ENCODE results near the gene WDR37.
A peak's percentile ranks its signal among the peaks of the same experiment; 100 is the strongest.
"Not testable (repeated sequence)": the region's sequence is repeated elsewhere in the genome, so short reads cannot be mapped to it uniquely, and the experiment has no call there.

Gene WDR37, protein sequence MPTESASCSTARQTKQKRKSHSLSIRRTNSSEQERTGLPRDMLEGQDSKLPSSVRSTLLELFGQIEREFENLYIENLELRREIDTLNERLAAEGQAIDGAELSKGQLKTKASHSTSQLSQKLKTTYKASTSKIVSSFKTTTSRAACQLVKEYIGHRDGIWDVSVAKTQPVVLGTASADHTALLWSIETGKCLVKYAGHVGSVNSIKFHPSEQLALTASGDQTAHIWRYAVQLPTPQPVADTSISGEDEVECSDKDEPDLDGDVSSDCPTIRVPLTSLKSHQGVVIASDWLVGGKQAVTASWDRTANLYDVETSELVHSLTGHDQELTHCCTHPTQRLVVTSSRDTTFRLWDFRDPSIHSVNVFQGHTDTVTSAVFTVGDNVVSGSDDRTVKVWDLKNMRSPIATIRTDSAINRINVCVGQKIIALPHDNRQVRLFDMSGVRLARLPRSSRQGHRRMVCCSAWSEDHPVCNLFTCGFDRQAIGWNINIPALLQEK
- total RNA-seq: 44.1 to 62.0 (median 45.1) reads per million in 3 donors

- DNase-seq: peak; percentile 74 to 83 (median 80)
- Histone ChIP-seq H3K4me3 (ENCODE audit: insufficient read depth, low read depth, low read length, poor library complexity, severe bottlenecking) (peak within 1 kb of the TSS; percentile 97), H3K4me1 (ENCODE audit: control insufficient read depth, insufficient read depth, low read length, poor library complexity, severe bottlenecking) (peaks cover 14% of the 10 kb centered on the region), H3K27ac (ENCODE audit: insufficient read depth, low read length, poor library complexity, severe bottlenecking) (peak within 1 kb of the TSS; percentile 97), H3K27me3 (replicated peaks; ENCODE audit: control insufficient read depth, insufficient read depth, low read length, poor library complexity, severe bottlenecking) (no peaks in the 10 kb centered on the region), H3K9me3 (ENCODE audit: control insufficient read depth, low read length) (no peaks in the 10 kb centered on the region), H3K36me3 (ENCODE audit: control insufficient read depth, insufficient read depth, low read length) (peaks cover 4% of the 10 kb centered on the region)
Measured at GRCh38 chr10:1056326-1057105, at the start of gene WDR37. WDR37 (plus strand) TSS chr10:1056385; CDS start chr10:1072156, 15,771 bp downstream.

GRCh38 chr10:1006573-1006972, 49.6 kb upstream of the WDR37 start:
- H3K36me3 ChIP-seq (ENCODE audit: control insufficient read depth, insufficient read depth, low read length): peaks cover 97% of the 10 kb centered on the region
- no peaks in the 10 kb centered on the region for H3K4me1 ChIP-seq (ENCODE audit: control insufficient read depth, insufficient read depth, low read length, poor library complexity, severe bottlenecking)
- no peaks in the 10 kb centered on the region for H3K27me3 ChIP-seq (replicated peaks; ENCODE audit: control insufficient read depth, insufficient read depth, low read length, poor library complexity, severe bottlenecking)
- H3K4me3 ChIP-seq (ENCODE audit: insufficient read depth, low read depth, low read length, poor library complexity, severe bottlenecking): no peak overlapping the region
- no peak overlapping the region for H3K27ac ChIP-seq (ENCODE audit: insufficient read depth, low read length, poor library complexity, severe bottlenecking)
- DNase-seq: no peak
- H3K9me3 ChIP-seq (ENCODE audit: control insufficient read depth, low read length): no peaks in the 10 kb centered on the region

DNA sequence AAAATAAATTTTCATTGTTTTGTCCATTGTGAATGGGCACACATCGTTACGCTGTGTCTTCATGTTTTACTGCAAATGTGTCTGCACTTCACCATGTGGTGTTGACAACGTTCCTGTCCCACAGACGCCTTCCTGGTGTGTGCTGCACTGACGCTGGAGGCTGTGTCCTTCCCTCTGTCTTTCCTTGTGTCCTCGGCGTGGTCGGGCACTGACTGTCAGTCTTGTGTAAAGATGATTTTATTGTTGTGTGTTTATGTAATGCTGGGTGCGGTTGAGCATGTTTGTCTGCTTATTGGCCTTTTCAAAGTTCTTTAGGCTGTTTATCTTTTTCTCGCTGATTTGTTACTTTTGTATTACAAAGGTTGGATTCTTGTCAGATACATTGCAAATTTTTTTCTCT, 48.6 kb upstream of the WDR37 start:
- no peak overlapping the region for H3K27ac ChIP-seq (ENCODE audit: insufficient read depth, low read length, poor library complexity, severe bottlenecking)
- peaks cover 97% of the 10 kb centered on the region for H3K36me3 ChIP-seq (ENCODE audit: control insufficient read depth, insufficient read depth, low read length)
- H3K9me3 ChIP-seq (ENCODE audit: control insufficient read depth, low read length): no peaks in the 10 kb centered on the region
- no peak overlapping the region for H3K4me3 ChIP-seq (ENCODE audit: insufficient read depth, low read depth, low read length, poor library complexity, severe bottlenecking)
- H3K4me1 ChIP-seq (ENCODE audit: control insufficient read depth, insufficient read depth, low read length, poor library complexity, severe bottlenecking): no peaks in the 10 kb centered on the region
- H3K27me3 ChIP-seq (replicated peaks; ENCODE audit: control insufficient read depth, insufficient read depth, low read length, poor library complexity, severe bottlenecking): no peaks in the 10 kb centered on the region
- no peak for DNase-seq

GRCh38 chr10:1009071-1009494, 47.1 kb upstream of the WDR37 start:
- Histone ChIP-seq H3K4me1 (ENCODE audit: control insufficient read depth, insufficient read depth, low read length, poor library complexity, severe bottlenecking) (no peaks in the 10 kb centered on the region), H3K27me3 (replicated peaks; ENCODE audit: control insufficient read depth, insufficient read depth, low read length, poor library complexity, severe bottlenecking) (no peaks in the 10 kb centered on the region), H3K36me3 (ENCODE audit: control insufficient read depth, insufficient read depth, low read length) (peaks cover 92% of the 10 kb centered on the region), H3K27ac (ENCODE audit: insufficient read depth, low read length, poor library complexity, severe bottlenecking) (no peak overlapping the region), H3K9me3 (ENCODE audit: control insufficient read depth, low read length) (no peaks in the 10 kb centered on the region), H3K4me3 (ENCODE audit: insufficient read depth, low read depth, low read length, poor library complexity, severe bottlenecking) (no peak overlapping the region)
- DNase-seq: no peak

DNA sequence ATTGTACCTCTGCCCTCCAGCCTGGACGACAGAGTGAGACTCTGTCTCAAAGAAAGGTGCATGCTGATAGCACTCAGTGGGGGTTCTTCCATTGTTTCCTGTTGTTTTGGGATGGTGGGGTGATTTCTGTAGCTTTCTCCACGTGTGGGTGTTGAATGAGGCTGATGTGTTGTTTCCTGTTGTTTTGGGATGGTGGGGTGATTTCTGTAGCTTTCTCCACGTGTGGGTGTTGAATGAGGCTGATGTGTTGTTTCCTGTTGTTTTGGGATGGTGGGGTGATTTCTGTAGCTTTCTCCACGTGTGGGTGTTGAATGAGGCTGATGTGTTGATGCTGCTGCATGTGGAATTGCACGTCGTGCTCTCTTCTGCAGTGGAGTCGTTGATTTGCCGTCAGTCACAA, 46.2 kb upstream of the WDR37 start:
- H3K27ac ChIP-seq (ENCODE audit: insufficient read depth, low read length, poor library complexity, severe bottlenecking); H3K4me1 ChIP-seq (ENCODE audit: control insufficient read depth, insufficient read depth, low read length, poor library complexity, severe bottlenecking); H3K27me3 ChIP-seq (replicated peaks; ENCODE audit: control insufficient read depth, insufficient read depth, low read length, poor library complexity, severe bottlenecking); H3K9me3 ChIP-seq (ENCODE audit: control insufficient read depth, low read length); H3K4me3 ChIP-seq (ENCODE audit: insufficient read depth, low read depth, low read length, poor library complexity, severe bottlenecking); DNase-seq: not testable (repeated sequence)
- H3K36me3 ChIP-seq (ENCODE audit: control insufficient read depth, insufficient read depth, low read length): peaks cover 92% of the 10 kb centered on the region

DNA sequence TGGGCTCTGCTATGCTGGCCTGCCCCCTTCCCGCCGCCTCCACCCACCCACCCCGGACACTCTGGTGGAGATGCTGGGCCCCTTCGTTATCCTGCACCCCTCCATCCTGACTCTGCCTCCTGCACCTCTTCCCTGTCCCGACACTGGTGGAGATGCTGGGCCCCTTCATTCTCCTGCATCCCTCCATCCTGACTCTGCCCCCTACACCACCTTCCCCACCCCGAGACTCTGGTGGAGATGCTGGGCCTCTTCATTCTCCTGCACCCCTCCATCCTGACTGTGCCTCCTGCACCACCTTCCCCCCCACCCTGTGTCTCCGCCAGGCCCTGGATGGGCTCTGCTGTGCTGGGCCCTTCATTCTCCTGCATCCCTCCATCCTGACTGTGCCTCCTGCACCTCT, 45.5 kb upstream of the WDR37 start:
- no peaks in the 10 kb centered on the region for H3K27me3 ChIP-seq (replicated peaks; ENCODE audit: control insufficient read depth, insufficient read depth, low read length, poor library complexity, severe bottlenecking)
- no peak overlapping the region for H3K4me3 ChIP-seq (ENCODE audit: insufficient read depth, low read depth, low read length, poor library complexity, severe bottlenecking)
- H3K36me3 ChIP-seq (ENCODE audit: control insufficient read depth, insufficient read depth, low read length): peaks cover 87% of the 10 kb centered on the region
- H3K9me3 ChIP-seq (ENCODE audit: control insufficient read depth, low read length): no peaks in the 10 kb centered on the region
- H3K4me1 ChIP-seq (ENCODE audit: control insufficient read depth, insufficient read depth, low read length, poor library complexity, severe bottlenecking): no peaks in the 10 kb centered on the region
- DNase-seq: no peak
- no peak overlapping the region for H3K27ac ChIP-seq (ENCODE audit: insufficient read depth, low read length, poor library complexity, severe bottlenecking)

- Histone ChIP-seq H3K4me3 (ENCODE audit: insufficient read depth, low read depth, low read length, poor library complexity, severe bottlenecking) (no peak overlapping the region), H3K9me3 (ENCODE audit: control insufficient read depth, low read length) (no peaks in the 10 kb centered on the region), H3K4me1 (ENCODE audit: control insufficient read depth, insufficient read depth, low read length, poor library complexity, severe bottlenecking) (no peaks in the 10 kb centered on the region), H3K27me3 (replicated peaks; ENCODE audit: control insufficient read depth, insufficient read depth, low read length, poor library complexity, severe bottlenecking) (no peaks in the 10 kb centered on the region), H3K27ac (ENCODE audit: insufficient read depth, low read length, poor library complexity, severe bottlenecking) (no peak overlapping the region), H3K36me3 (ENCODE audit: control insufficient read depth, insufficient read depth, low read length) (peaks cover 87% of the 10 kb centered on the region)
- no peak for DNase-seq
Measured at GRCh38 chr10:1011696-1012095, 44.5 kb upstream of the WDR37 start.

DNA sequence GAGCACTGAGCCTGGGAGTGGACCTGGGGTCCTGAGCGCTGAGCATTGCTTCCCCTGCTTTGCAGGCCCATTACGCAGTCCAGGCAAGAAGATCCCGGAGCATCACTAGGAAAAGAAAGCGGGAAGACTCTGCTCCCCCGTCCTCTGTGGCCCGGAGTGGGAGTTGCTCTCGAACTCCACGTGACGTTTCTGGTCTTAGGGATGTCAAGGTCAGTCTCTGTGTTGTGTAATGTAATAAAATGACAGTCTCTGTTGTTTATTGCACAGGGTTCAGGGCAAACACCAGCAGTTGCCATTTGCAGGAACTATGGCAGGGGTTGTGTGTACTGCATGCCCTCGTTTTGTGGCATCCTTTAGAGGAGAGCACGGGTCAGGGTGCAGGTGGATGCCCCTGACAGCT, 40.5 kb upstream of the WDR37 start:
- peaks cover 71% of the 10 kb centered on the region for H3K36me3 ChIP-seq (ENCODE audit: control insufficient read depth, insufficient read depth, low read length)
- no peaks in the 10 kb centered on the region for H3K9me3 ChIP-seq (ENCODE audit: control insufficient read depth, low read length)
- H3K27me3 ChIP-seq (replicated peaks; ENCODE audit: control insufficient read depth, insufficient read depth, low read length, poor library complexity, severe bottlenecking): no peaks in the 10 kb centered on the region
- H3K4me3 ChIP-seq (ENCODE audit: insufficient read depth, low read depth, low read length, poor library complexity, severe bottlenecking): no peak overlapping the region
- DNase-seq: no peak
- H3K4me1 ChIP-seq (ENCODE audit: control insufficient read depth, insufficient read depth, low read length, poor library complexity, severe bottlenecking): no peaks in the 10 kb centered on the region
- no peak overlapping the region for H3K27ac ChIP-seq (ENCODE audit: insufficient read depth, low read length, poor library complexity, severe bottlenecking)

DNA sequence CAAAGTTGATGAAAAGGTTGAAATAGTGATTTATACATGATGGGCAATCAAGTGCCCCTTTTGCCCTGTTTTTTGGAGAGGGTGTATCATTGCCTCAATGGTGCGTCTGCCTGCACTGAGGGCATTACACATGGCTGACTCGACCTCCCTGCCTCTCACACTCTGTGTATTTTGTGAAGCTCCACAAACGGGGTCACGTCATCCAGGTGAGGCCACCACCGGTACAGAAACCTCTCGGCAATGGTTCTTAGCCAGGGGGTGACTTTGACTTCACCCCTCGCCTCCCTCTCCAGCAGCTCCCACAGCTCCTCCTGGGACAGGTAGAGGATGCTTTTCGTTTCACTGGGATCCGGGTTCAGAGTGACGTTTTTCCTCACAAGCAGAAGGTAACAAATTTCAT, 36.8 kb upstream of the WDR37 start:
- H3K4me3 ChIP-seq (ENCODE audit: insufficient read depth, low read depth, low read length, poor library complexity, severe bottlenecking): no peak overlapping the region
- peaks cover 39% of the 10 kb centered on the region for H3K36me3 ChIP-seq (ENCODE audit: control insufficient read depth, insufficient read depth, low read length)
- no peaks in the 10 kb centered on the region for H3K27me3 ChIP-seq (replicated peaks; ENCODE audit: control insufficient read depth, insufficient read depth, low read length, poor library complexity, severe bottlenecking)
- H3K27ac ChIP-seq (ENCODE audit: insufficient read depth, low read length, poor library complexity, severe bottlenecking): no peak overlapping the region
- no peaks in the 10 kb centered on the region for H3K4me1 ChIP-seq (ENCODE audit: control insufficient read depth, insufficient read depth, low read length, poor library complexity, severe bottlenecking)
- H3K9me3 ChIP-seq (ENCODE audit: control insufficient read depth, low read length): no peaks in the 10 kb centered on the region
- no peak for DNase-seq

GRCh38 chr10:1020460-1020859, 35.7 kb upstream of the WDR37 start:
- Histone ChIP-seq H3K27me3 (replicated peaks; ENCODE audit: control insufficient read depth, insufficient read depth, low read length, poor library complexity, severe bottlenecking) (no peaks in the 10 kb centered on the region), H3K9me3 (ENCODE audit: control insufficient read depth, low read length) (no peaks in the 10 kb centered on the region), H3K4me3 (ENCODE audit: insufficient read depth, low read depth, low read length, poor library complexity, severe bottlenecking) (no peak overlapping the region), H3K4me1 (ENCODE audit: control insufficient read depth, insufficient read depth, low read length, poor library complexity, severe bottlenecking) (no peaks in the 10 kb centered on the region), H3K27ac (ENCODE audit: insufficient read depth, low read length, poor library complexity, severe bottlenecking) (no peak overlapping the region), H3K36me3 (ENCODE audit: control insufficient read depth, insufficient read depth, low read length) (peaks cover 33% of the 10 kb centered on the region)
- no peak for DNase-seq
